ENCODE data around the gene ST7L.

GRCh38 chr1:112557385-112557784 lies 61.6 kb downstream of the ST7L start:
- TF ChIP-seq CTCF (IDR thresholded peaks at IDR 0.05) (no peak), ZNF416 (CRISPR knock-in tag; IDR thresholded peaks at IDR 0.05) (no peak), GRHL2 (CRISPR knock-in tag; IDR thresholded peaks at IDR 0.05; ENCODE audit: insufficient replicate concordance, severe bottlenecking) (no peak), TP53 (CRISPR knock-in tag; IDR thresholded peaks at IDR 0.05) (no peak), SMAD3 (CRISPR knock-in tag; IDR thresholded peaks at IDR 0.05; ENCODE audit: borderline replicate concordance) (no peak), E2F5 (CRISPR knock-in tag; IDR thresholded peaks at IDR 0.05) (no peak), E2F1 (CRISPR knock-in tag; IDR thresholded peaks at IDR 0.05) (no peak), TEAD4 (CRISPR knock-in tag; IDR thresholded peaks at IDR 0.05) (no peak), JUN (CRISPR knock-in tag; IDR thresholded peaks at IDR 0.05) (no peak), ZSCAN18 (CRISPR knock-in tag; IDR thresholded peaks at IDR 0.05) (no peak), ATF3 (CRISPR knock-in tag; conservative IDR thresholded peaks at IDR 0.05) (no peak), SMAD4 (CRISPR knock-in tag; IDR thresholded peaks at IDR 0.05) (no peak), USF1 (CRISPR knock-in tag; IDR thresholded peaks at IDR 0.05) (no peak), MLX (CRISPR knock-in tag; IDR thresholded peaks at IDR 0.05) (no peak)

Measured in WTC11 (cell line).